Inflammatory macrophage treated with lipopolysaccharide for 1 hour (primary cell): ENCODE measurements around the gene SLC26A6.

ENCODE experiments used
- DNase-seq, 2 donors: peaks; one replicate each; pipeline ENCODE4 v3.0.0-alpha.2; 2020 to 2022

Gene SLC26A6

DNA sequence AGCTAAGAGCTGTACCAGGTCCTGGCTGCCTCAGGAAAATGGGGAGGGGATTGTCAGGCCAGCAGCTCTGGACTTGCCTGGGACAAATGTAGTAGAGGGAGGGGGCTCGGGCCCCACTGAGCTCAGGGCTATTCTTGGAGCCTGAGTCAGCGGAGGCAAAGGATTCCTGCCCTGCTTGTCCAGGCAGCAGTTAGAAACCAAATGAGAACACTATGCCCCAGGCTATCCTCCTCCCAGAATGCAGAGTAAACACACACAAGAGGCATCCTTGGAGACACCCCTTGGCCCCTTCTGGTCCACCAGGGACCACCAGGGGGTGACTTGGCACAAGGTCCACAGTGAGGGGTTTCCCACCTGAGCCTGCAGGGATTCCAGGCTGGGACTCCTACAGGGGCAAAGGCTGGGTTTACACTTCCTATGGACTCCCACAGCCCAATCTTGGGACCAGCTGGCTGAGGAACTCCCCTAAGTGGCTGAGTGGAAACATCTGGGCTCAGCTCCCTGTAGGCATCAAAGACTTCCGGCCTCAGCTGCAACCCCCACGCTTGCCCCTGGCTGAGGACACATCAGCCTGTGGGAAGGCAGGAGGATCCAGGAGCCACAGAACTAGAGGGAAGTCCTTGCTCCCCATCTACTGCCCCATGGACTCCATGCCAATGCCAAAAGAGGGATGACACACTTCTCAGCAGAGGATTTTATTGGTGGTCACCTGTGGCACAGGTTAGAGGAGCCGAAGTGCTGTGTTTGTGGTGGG is 36.8 kb downstream of the SLC26A6 start:
- no peak for DNase-seq

DNA sequence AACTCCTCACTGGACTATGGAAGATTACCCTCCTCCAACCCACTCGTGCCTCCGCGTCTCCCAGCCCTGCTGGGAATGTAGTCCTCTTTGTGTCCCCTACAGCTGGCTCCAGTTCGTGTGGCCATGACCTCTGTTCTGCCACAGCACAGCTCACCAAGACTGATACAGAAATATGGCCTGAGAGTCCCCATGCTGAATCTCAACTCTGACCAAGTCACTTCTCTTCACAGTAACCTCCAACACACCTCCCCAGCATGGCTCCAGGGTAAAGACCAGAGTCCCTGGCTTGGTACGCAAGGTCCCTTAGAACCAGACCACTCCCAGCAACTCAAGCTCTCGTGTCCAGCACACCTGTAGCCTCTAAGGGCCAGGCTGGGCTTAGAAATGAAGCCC is 37.9 kb downstream of the SLC26A6 start:
- DNase-seq: no peak

DNA sequence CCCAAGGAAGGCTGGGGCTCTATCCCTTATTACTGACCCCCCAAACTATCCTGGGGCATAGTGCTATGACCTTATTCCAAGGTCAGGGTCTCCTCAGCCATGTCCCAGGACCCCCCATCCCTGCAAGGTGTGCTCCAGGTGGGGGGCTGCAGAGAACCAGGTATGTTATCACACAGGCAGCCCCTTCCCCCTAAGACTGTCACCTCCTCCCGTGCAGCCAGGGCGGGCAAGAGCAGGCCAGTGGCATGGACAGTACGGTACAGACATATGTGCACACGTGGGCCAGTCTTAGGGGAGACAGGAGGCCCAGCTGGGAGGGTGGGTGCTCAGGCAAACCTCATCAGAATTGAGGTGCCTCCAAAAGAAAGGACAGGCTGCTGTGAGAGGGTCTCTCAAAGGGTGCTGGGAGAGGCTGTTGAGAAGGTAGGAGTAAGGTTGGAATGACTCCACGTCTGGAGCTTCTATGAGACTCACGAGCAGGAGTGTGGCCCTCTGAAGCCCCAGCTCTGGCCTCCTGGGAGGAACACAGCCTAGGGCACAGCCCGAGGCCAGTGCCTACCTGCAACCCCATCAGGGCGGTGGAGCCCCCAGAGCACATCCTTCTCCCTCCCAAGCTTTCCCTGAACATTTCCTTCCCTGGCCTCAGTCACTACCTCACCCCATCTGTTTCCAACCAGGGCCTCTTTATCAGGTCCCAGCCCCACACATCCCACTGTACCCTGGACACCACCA is 38.4 kb downstream of the SLC26A6 start:
- DNase-seq: no peak

DNA sequence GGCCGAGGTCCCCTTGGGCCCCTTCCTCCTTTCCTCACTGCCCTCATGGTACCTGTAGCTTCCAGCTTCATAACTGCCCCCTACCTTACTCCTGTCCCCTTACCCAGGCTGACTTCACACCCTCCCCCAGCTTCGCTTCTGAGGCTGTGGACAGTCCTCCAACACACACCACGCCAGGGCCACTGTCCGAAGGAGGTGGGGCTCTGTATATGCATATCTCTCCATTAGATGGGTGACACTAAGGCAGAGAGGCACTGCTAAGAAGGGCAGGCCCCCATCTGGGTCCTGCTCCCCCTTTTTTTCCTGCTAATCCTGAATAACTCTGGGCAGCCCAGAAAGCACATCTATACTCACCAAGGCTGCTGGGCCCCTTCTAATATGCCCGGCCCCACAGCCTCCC is 39.1 kb downstream of the SLC26A6 start:
- DNase-seq: no peak

DNA sequence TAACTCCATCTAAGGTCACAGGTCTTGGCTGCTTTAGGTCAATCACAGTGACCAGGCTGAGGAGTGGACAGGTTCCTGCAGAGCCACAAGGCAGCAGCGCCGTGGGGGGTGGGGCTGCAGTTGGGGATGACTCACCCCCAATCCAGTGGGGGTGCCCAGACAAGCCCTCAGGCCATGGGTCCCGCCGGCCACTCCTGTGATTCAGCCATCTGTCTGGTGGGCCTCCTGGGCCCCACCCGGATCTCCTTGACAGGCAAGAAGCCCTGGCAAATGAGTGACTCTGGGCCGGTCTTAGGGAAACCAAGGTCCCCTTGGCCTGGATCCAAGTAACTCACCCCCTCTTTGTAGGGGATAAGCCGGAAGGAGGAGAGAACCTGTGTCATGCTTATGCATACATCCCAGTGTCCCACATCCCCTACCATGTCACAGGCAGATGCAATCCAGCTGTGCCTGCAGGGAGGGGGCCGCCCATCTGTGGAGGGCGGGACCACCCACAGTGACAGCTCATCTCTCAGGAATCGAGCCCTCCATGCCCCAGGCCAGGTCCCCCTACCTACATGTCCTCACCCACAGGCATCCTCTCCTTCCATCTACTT is 39.6 kb downstream of the SLC26A6 start:
- DNase-seq: peak; percentile 13 to 38

DNA sequence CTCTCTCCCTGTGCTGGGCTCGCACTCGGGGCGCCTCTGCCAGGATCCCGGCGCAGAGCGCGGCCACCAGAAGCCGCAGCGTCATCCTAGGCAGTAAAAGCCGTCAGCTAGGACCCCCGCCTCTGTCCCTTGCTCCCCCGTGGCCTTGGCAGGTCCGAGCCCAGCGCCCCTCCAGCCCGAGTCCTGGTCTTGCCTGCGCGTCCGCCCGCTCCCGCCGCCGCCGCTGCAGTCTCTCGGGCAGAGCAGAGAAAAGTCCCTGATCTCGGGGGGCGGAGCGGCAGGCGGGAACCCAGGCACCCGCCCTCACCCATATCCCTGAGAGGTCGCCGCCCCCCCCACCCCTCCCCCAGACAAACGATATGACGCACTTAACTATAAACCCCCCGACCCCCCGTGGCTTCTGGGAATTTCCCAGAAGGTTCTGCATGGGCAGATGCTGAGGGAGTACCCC is 40.2 kb downstream of the SLC26A6 start, which contains the start of gene COL7A1:
Gene COL7A1, minus strand, starts transcription at position 255 of the 451 bp plus-strand sequence. Its CDS starts 170 bp downstream, at position 85.
- no peak for DNase-seq

DNA sequence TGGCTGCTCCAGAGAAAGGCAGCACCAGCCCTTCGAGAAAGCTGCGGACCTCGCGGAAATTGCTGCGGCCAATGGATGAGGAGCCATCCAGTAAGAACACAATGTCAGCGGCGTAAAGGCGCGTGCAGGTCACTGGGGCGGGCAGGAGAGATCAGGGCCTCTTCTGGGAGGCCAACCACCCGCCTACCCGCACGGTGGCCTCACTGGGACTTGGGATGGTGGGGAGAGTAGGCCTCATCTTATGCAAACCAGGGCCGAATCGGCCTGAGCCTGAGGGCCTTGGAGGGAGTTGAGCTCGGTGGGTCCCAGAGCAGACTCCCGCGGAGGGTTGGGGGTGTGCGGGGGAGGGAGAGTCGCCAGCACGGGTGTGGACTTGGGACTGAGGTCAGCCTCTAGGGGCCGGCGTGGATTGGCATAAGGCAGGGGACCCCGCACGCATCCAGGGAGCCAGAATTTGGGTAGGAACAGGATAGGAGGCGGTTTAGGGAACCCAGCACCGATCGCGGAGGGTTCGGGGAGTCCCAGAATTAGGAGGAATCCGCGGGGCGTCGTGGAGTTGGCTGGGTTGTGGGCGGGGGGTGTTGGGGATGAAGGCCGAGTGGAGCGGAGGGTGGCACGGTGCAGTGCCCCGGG is 40.7 kb downstream of the SLC26A6 start:
- DNase-seq: no peak

DNA sequence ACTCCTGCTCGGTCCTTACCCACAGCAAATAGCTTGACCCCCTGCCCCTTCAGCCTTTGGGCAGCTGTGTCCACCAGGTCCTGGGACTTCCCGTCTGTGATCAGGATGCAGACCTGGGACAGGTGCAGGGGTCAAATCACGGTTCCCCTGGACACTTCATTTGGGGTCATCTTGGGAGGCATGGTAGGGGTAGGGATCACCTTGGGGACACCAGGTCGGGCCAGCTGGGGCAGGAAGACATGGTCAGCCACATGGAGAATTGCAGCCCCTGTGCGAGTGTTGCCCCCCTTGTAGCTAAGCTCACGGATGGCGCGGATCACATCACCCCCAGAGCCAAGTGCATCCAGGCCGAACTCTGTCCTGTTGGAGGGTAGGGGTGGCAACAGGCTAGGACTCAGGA is 41.9 kb downstream of the SLC26A6 start:
- DNase-seq: no peak

DNA sequence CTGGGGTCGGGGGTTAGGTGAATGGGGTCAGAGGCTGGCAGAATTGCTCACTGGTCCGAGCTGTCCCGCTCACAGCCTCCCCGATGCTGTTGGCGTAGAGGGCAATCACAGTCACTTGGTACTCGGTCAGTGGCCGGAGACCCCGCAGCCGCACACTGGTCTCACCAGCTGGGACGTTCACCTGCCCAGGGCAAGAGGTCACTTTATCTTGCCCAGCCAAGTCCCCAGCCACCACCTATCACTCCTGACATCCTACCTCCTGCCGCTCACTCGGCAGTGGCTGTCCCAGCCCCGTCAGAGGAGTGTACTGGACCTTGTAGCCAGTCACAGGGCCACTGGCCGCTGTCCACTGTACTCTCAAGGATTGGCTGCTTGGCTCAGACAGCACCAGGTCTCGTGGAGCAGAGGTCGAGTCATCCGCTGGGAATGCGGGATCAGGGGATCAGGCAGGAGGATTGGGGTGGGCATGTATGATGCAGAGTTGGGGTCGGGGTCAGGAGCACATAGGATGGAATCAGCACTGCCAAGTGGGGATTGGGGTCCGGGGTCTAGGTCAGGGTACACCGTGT is 42.7 kb downstream of the SLC26A6 start:
- DNase-seq: no peak

DNA sequence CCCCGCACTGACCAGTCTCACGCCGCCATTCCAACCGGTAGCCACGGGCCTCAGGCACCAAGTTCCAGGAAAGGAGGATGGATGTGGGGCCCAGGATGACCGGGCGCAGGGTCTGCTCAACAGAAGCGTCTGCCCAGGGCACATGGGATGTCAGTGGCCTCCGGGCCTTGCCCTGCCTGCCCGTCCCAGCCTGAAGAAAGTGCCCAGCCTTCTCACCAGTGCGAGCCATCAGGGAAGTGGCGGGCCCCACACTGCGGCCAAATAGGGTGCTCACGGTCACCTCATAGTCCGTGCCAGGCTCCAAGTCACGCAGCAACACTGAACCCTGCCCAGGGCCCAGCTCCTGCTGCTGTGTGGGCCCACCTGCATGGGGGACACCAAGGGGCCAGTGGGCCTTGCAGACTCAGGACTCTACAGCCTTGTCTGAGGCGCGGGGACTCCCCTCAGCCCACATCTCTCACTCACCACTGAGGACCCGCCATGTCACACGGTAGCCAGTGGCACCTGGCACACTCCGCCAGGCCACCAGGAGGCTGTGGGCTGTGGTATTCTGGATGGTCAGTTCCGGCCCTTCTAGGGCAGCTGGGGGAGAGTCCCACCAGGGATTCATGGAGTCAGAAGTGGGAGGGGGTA is 43.3 kb downstream of the SLC26A6 start:
- DNase-seq: no peak

DNA sequence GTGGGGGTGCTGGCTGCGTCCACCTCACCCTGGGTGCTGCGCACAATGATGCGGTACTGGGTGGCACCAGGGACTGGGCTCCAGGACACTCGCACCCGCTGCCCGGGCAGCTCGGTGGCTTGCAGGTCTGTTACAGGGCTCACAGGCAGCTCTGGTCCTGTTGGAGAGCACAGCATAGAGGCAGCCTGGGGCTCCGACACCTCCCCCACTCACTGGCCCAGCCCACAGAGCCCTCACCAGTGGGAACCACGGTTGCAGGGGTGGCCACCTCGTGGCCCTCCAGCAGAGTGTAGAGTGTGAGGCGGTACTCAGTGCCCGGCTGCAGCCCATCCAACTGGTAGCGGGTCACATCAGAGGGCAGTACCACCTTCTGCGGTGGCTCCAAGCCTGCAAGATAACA is 43.8 kb downstream of the SLC26A6 start:
- DNase-seq: no peak

DNA sequence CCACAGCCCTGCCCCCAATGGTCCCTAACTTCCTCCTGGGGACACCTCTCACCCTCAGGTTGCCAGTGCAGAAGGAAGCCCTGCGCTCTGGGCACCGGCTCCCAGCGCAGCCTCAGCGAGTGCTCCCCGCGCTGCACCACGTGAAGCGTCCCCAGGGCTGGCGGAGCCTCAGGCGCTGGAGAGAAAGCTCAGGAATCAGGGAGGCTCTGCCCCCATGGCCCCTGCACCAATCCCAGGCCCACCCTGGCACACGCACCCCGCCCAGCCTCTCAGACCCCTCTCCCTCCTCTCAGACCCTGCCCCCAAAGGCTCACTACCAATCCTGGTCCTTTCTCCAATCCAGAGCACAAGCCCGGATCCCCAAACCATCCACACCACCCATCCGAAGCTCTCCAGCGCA is 47.0 kb downstream of the SLC26A6 start:
- no peak for DNase-seq

DNA sequence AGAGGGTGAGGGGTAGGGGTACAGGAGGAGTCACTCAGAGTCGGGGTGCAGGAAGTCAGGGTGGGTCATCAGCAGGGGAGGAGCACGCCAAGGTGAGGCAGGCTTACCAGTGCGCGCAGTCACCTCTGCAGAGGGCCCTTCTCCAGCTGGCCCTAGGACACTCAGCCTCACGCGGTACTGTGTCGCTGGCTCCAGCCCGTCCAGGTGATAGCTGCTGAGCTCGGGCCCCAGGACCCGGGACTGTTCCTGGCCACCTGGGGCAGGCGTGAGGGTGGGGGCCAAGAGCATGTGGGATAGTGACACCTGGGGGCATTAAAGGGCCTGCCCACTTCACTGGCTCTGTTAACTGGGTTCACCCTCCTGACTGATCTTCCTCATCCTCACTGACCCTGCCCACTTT is 47.6 kb downstream of the SLC26A6 start:
- DNase-seq: no peak

DNA sequence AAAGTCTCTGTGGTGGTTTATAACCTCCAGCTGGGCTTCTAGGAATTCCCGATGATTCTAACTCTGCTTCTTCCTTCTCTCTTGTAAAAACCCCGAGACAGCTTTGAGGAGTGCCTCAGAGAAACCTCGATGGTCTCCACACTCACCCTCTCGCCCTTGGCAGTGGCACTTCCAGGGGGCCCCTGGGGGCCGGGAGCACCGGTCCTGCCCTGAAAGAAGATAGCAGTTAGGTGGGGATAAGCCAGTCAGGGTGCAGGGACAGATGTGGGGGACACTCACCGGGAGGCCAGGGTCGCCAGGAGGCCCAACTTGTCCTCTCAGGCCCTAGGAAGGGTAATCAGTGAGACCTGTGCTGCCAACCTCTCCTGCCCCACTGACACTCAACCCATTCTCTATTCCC is 49.9 kb downstream of the SLC26A6 start:
- DNase-seq: no peak

DNA sequence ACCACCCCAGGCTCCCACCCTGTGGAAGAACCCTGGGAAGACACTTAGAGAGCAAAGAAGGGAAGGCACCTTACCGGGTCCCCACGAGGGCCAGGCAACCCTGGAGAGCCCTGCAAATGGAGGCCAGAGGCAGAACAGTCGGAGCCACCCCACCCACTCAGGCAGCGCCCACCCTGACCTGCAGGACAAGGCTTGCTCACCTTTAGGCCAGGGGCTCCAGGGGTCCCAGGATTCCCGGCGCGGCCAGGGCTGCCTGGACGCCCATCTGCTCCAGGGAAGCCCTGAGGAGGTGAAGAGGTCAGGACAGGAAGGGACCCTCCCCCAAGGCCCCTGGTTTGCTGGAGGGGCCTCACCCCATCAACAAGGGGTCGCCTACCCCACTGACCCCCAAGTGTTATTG is 50.4 kb downstream of the SLC26A6 start:
- no peak for DNase-seq

DNA sequence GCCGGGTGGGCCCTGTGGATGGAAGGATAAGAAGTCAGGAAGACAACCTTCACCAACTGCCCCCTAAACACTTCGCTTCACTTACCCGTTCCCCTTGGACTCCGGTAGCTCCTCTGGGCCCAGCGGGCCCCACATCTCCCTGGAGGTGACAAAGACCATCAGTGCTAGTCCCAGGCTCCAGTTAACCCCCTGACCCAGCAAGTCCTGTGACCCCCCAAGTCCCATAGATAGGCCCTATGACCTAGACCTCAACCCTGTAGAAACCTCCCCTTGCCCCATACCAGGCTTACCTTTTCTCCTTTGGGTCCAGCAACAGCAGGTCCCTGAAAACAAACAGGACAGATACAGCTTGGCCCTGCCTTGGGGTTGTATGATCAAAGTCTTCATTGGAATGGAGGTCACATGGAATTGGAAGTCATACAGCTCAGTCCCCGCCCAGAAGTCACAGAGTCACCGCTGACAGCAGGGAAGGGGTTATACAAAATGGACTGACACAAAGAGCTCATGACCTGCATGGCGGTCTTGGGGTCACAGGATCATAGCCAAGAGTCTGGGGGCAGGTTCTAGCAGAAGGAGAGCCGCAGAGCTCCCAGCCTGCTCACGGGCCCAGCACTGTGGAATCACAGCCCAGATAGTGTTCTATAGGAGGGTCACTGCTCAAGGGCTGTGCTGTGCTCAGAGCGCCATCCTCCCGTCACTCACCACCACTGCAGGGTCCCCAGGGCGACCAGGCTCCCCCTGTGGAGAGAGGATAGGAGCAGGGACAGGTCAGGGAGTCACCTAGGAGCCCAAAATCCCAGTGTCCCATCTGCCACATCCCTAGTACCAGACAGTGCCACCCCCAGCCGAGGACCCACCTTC is 53.4 kb downstream of the SLC26A6 start:
- DNase-seq: no peak

DNA sequence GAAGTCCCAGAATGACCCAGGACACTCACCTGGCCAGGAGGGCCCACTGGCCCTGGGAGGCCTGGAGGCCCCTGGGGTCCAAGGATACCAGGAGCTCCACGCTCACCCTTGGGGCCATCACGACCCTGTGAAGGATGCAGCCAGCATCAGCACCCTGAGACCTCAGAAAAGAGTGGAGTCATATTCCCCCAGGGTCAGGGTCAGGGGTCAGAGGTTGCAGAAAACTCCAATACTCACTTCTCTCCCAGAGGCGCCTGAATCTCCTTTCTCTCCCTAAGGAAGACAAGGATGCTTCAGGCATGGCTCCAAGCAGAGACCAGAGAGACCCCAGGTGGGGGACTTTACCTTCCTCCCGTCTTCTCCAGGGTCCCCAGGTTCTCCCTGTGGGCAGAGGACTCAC is 58.6 kb downstream of the SLC26A6 start:
- DNase-seq: no peak
